OCI-LY7 (cell line): ENCODE measurements around the gene FRZB. TPM values are rescaled to one million over a fixed set of nuclear protein-coding genes. Genes with fewer than 3 reads are reported as not detected.

ENCODE experiments used
- BruUV-seq: library from RNA; stranded (reverse); fragments of 400-500 nt; replicated peaks from 2 replicates; lab custom pipeline; 2021; lab: Mats Ljungman, UMichigan
- CTCF ChIA-PET: fragments of 300-600 bp; sonication (Branson Sonifier 250); formaldehyde crosslinking; loops from one replicate; lab custom pipeline; 2022; ENCODE audit warnings: antibody characterized with exemption; ENCODE audit not compliant: unreplicated experiment; lab: Charles Lee
- POLR2A ChIA-PET: fragments of 300-600 bp; sonication (Branson Sonifier 250); formaldehyde crosslinking; loops from one replicate; lab custom pipeline; 2022; ENCODE audit warnings: antibody characterized with exemption; lab: Charles Lee
- DNase-seq: peaks from one replicate; pipeline ENCODE4 v3.0.0-alpha.2; 2015; ENCODE audit warnings: low spot score
- H2AFZ ChIP-seq: fragments of 200-600 bp; sonication (generic), shearing (Covaris generic); 2 replicates; pipeline ENCODE4 v1.6.1; 2014; ENCODE audit warnings: mild to moderate bottlenecking, antibody characterized with exemption, low read length, moderate library complexity
- H3K27ac ChIP-seq: fragments of 200-600 bp; sonication (generic); 2 replicates; pipeline ENCODE4 v1.5.1; 2014; ENCODE audit warnings: mixed run types, low read depth, mild to moderate bottlenecking, moderate library complexity, low read length, inconsistent platforms; ENCODE audit not compliant: poor library complexity, severe bottlenecking
- H3K36me3 ChIP-seq: fragments of 200-600 bp; sonication (generic); 2 replicates; pipeline ENCODE4 v1.6.1; 2014; ENCODE audit warnings: mild to moderate bottlenecking, antibody characterized with exemption, low read length, moderate library complexity, mixed read lengths; ENCODE audit not compliant: insufficient read depth
- H3K4me1 ChIP-seq: fragments of 200-600 bp; sonication (generic); 2 replicates; pipeline ENCODE4 v1.5.1; 2014; ENCODE audit warnings: mild to moderate bottlenecking, low read length; ENCODE audit not compliant: insufficient read depth, poor library complexity, severe bottlenecking
- H3K4me2 ChIP-seq: fragments of 200-600 bp; sonication (generic); 2 replicates; pipeline ENCODE4 v1.6.1; 2014; ENCODE audit warnings: mild to moderate bottlenecking, low read length
- H3K4me3 ChIP-seq: fragments of 200-600 bp; sonication (generic); 2 replicates; pipeline ENCODE4 v1.5.1; 2014; ENCODE audit warnings: mild to moderate bottlenecking, low read depth, low read length; ENCODE audit not compliant: poor library complexity, severe bottlenecking
- H3K79me2 ChIP-seq: fragments of 200-600 bp; sonication (generic); 2 replicates; pipeline ENCODE4 v1.6.1; 2016; ENCODE audit warnings: low read depth, mild to moderate bottlenecking, low read length, moderate library complexity, mixed read lengths; ENCODE audit not compliant: insufficient read depth
- H3K9me2 ChIP-seq: fragments of 200-600 bp; sonication (generic); 2 replicates; pipeline ENCODE4 v1.6.1; 2016; ENCODE audit warnings: mild to moderate bottlenecking, low read length, mixed read lengths; ENCODE audit not compliant: insufficient read depth
- H3K9me3 ChIP-seq: fragments of 200-600 bp; sonication (generic); 2 replicates; pipeline ENCODE4 v1.6.1; 2014; ENCODE audit warnings: mild to moderate bottlenecking, mixed run types, low read length, mixed read lengths
- H4K20me1 ChIP-seq: fragments of 200-600 bp; sonication (generic); 2 replicates; pipeline ENCODE4 v1.6.1; 2014; ENCODE audit warnings: mild to moderate bottlenecking, antibody characterized with exemption, low read length, moderate library complexity, mixed read lengths; ENCODE audit not compliant: insufficient read depth
- CTCF ChIP-seq: fragments of 200-600 bp; sonication (generic); conservative IDR thresholded peaks from 2 replicates; pipeline ENCODE4 v1.5.1; 2014; ENCODE audit warnings: mild to moderate bottlenecking, antibody characterized with exemption, low read length, moderate library complexity, mixed read lengths
- EZH2phosphoT487 ChIP-seq: fragments of 200-600 bp; sonication (generic); IDR thresholded peaks from 2 replicates; pipeline ENCODE4 v1.6.1; 2018; ENCODE audit warnings: low read depth, borderline replicate concordance, mild to moderate bottlenecking, mixed run types, antibody characterized with exemption, low read length, moderate library complexity, mixed read lengths
- intact Hi-C: fragments of 100-400 bp; cut with micrococcal nuclease; formaldehyde crosslinking; loops from one replicate; pipeline ENCODE4 v1.10.0; 2022; ENCODE audit not compliant: unreplicated experiment
- small RNA-seq: library from RNA; depleted of rRNA; stranded (forward); fragments of <200 nt; gene quantifications from one replicate; pipeline ENCODE3, GENCODE V24; 2014
- total RNA-seq, 2 experiments: library from RNA; depleted of rRNA in 1 of 2; stranded (reverse); fragments of >200 nt in 1 of 2; shearing (Covaris generic) in 1 of 2; gene quantifications; 2 replicates each; pipeline ENCODE4 v1.2.3, GENCODE V29; 2014 to 2022

The FRZB gene
- total RNA-seq, 2 experiments from 2014 or later, result not detected

DNA sequence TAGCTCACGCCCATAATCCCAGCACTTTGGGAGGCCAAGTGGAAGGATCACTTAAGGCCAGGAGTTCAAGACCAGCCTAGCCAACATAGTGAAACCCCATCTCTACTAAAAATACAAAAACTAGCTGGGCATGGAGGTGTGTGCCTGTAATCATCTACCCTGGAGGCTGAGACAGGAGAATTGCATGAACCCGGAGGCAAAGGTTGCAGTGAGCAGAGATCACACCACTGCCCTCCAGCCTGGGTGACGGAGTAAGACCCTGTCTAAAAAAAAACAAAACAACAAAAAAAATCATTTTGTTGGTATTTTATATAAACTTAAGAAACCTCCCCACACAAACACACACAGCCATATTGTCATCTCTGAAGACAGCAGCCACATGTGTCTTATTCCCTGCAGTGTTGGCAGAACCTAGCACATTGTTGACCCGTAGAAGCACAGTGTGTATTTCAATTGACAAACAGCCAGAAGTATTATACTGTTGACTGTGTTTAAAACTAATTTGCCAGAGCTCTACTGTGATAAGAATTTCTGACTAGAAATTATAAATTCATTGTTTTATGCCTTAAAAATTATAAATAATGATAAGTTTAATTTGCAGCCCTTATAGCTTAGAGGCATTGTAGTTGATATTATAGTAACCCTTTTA, 82.3 kb downstream of the FRZB start:
- no peak for DNase-seq
- H2AFZ ChIP-seq, result no peak overlapping the region
- POLR2A ChIA-PET, result interaction anchor here (1.2 to 1.9 kb wide), 6 partner anchors 10 to 206 kb away, joined by 3 to 6 read pairs (median 4); no protein-coding TSS in a partner anchor
- no peak overlapping the region for H3K4me3 ChIP-seq
- no peak overlapping the region for H3K27ac ChIP-seq
- H3K36me3 ChIP-seq, result peaks cover 19% of the 10 kb centered on the region
- H3K4me2 ChIP-seq, result no peak overlapping the region
- no peak for TF ChIP-seq CTCF
- no peak for TF ChIP-seq EZH2phosphoT487
- H3K4me1 ChIP-seq, result no peaks in the 10 kb centered on the region
- BruUV-seq, result no TSS peak
- CTCF ChIA-PET, result interaction anchor here (1.1 kb wide), 1 partner anchor 195 kb away, joined by 3 read pairs; no protein-coding TSS in a partner anchor
- intact Hi-C loops, result loop anchor here (1.0 kb wide), 1 partner anchor 196 kb away; no protein-coding TSS in a partner anchor
- H3K79me2 ChIP-seq, result no peaks in the 10 kb centered on the region
- H3K9me2 ChIP-seq, result no peaks in the 10 kb centered on the region
- no peaks in the 10 kb centered on the region for H3K9me3 ChIP-seq
- H4K20me1 ChIP-seq, result no peaks in the 10 kb centered on the region

Small RNA genes within 50 kb of the gene (small RNA-seq; reads per million reads assigned to genes)
- gene RF00019, result not detected
- gene RNU6-1122P, result not detected

Other genes starting within 250 kb of the FRZB start
- 117 and 151 TPM in 2 replicates for gene DNAJC10, start 150.4 kb downstream of the FRZB start, total RNA-seq (2014; rRNA removed; shearing (Covaris generic))
- 226 and 227 TPM in 2 replicates for gene DNAJC10, start 150.4 kb downstream of the FRZB start, total RNA-seq (2022)
- 0.06 TPM in 1 of 2 replicates, not detected in the other for gene NCKAP1, start 171.8 kb upstream of the FRZB start, total RNA-seq (2014; rRNA removed; shearing (Covaris generic))
- 0.55 and 1.7 TPM in 2 replicates for gene NCKAP1, start 171.8 kb upstream of the FRZB start, total RNA-seq (2022)
- gene DUSP19, start 212.1 kb upstream of the FRZB start, total RNA-seq (2014; rRNA removed; shearing (Covaris generic)), result 1.0 and 1.2 TPM in 2 replicates
- 3.9 and 4.0 TPM in 2 replicates for gene DUSP19, start 212.1 kb upstream of the FRZB start, total RNA-seq (2022)